Ramos (cell line): ENCODE measurements around the gene POC5.

ENCODE experiments used
- in situ Hi-C: fragments of 300-500 bp; cut with MboI; formaldehyde crosslinking; loops from one replicate; pipeline ENCODE4 v1.14.3; 2022; ENCODE audit warnings: low sequenced_read_pairs; ENCODE audit not compliant: unreplicated experiment

Gene POC5

DNA sequence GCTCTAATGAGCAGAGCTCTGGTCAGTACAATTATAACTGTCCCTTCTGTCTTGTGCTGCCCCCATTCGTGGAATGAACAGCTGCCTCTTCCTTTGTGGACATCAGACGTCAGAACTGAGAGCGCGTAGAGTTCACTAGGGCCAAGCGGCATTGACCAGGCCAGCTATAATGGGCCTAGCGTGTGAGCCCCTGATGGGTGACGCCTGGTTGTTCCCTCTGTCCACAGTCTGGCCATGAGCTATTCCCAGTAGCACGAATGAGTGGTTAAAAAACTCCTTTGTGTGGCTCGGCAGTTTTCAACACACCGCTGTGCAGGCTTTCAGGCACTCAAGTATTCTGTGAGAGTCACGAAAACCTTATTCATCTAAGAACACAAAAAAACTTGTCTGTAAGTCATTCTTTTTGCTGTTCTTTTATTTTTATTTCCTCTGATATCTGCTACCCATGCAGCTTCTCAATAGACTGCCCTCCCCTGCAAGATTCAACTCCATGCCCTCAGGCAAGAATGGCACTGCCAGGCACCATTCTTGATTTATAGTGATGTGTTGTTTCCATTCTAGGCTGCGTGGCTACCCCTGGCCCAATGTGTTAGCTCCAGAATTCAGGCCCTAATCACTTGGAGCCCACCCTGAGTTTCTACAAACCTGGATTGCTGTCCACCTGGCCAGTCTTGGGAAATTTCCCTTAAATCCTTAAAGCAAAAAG lies 53.5 kb downstream of the POC5 start:
- in situ Hi-C loops: no loop called here

DNA sequence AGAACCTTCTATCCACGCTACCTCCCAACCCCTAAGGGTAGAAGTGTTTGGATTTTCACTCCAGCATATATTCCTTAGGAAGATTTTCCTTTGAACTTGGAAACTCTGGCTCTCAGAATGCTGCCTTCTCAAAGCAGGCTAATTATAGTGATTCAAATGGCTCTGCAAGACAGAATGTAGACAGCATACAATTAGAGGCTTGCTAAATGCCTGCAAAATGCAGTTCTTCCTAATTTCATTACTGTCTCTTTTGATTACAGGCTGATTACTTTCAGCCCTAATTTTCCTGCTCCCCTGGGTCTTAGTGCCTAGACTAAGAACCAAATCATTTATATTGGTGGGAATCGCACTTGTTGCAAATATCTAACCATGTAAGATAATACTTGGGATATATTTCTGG lies 55.2 kb downstream of the POC5 start:
- in situ Hi-C loops: no loop called here

DNA sequence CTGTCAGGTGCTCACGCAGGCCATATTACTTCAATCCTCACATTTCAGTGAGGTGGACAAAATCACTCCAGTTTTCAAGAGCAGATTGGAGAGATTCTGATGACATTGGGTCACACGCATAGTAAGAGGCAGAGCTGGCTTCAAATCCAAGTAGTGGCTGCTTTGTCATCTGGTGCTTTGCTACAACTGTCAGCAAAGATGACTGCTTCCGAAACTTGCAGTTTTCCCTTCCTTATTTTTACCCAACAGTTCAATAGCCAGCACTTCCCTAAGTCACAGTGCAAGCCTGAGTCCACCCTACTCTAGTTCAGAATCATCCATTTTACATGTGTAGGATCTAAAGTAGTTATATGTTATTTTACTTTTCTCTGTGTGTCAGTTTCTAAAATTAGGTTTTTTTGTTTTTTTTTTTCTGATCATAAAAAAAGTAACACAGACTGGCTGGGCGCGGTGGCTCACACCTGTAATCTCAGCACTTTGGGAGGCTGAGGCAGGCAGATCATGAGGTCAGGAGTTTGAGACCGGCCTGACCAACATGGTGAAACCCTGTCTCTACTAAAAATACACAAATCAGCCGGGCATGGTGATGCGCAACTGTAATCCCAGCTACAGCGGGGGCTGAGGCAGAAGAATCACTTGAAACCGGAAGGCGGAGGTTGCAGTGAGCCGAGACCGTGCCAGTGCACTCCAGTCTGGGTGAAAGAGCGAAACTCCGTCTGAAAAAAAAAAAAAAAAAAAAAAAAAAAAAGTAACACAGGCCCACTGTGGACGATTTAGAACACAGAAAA lies 56.4 kb downstream of the POC5 start:
- in situ Hi-C loops: no loop called here

DNA sequence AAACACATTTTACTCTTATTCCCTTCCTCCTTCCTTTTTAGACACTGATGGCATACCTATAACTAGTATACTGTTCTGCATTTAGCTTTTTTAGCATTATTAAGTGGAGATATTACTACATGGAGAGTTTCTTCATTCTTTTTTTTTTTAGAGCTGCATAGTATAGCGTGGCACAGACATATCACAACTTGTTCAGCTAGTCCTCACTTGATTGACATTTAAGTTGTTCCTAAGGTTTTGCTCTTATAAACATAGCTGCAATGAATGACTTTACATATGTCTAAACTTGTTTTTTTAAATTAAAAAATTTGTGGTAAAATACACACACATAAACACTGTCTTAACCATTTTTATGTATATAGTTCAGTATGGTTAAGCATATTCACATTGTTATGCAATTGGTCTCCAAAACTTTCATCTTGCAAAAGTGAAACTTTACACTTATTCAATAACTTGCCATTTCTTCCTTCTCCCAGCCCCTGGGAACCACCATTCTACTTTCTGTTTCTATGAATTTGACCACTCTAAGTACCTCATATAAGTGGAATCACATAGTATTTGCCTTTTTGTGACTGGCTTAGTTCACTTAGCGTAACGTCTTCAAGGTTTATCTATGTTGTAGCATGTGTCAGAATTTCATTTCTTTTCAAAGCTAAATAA lies 57.3 kb downstream of the POC5 start:
- in situ Hi-C loops: no loop called here

DNA sequence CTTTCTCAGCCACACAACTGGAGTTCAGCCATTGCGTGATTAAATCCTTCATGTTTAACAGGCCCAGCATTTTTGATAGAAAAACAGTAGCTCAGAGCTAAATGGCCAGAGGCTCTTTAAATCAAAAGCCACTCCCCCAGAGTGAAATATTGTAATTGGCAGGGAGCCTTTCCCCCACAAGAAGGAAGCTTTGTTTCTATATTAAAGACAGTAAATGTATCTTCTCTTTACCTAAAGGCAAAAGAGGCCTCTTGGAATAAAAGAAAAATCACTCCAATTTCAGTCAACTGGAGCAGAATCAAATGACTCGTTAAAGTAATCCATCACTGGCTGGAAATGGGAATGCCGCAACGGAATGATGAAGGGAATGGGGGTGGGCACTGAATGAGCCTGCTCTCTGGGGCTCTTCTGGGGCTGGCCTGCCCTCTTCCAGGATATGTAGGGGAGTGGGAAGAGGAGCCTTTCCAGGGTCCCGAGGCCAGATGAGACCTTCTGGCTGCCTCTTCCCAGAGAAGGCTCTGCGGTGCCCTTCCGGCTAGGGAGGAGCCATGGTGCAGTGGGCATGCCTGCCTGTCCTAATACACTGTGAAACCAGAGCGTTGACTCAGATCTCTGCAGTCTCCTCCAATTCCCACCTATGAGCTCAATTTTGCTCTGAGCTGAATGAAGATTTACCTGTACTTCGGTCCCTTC lies 60.8 kb downstream of the POC5 start:
- in situ Hi-C loops: no loop called here

DNA sequence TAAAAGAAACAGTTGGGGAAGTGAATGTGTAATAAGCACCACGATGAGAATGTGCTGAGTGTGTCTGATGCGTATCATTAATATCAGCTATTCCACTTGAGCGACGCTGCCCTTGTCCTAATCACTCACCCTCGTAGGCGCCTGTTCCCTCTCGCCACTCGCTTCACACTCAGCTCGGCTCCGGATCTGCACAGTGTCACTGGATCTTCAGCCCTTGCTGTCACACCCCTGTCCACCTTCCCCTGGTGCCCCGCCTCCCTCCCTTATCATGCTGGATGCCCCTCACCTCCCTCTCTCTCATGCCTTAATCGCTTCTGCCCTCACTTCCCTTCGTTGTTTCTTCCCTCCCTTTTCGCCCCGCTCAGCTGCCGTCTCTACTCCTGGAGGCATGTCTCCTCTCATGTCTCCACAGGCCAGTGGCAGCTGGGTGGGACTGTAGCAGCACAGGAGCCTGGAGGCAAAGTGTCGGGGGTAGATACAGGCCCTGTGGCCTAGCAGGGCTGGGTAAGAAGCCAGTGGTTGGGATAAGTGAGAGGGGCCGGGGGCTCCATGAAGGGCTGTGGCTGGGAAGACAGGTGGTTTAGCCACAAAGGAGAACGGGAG lies 62.4 kb downstream of the POC5 start:
- in situ Hi-C loops: no loop called here

DNA sequence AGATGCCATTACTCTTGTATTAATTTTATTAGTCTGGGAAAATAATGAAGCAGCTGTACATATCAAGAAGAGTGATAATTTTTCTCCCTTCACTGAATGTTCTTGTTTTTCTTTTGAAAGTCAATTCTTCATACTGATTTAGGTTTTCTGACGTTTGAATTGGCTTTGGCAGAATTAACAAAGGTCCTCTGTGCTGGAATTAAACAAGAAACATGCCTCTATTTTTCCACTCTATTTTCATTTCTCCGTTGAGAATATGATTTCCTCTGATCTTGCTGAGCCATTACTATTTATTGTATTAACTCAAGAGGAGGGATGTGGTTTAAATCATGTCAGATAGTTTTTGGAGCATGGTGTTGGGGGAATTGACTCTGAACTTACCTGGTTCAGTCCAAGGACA lies 63.7 kb downstream of the POC5 start:
- in situ Hi-C loops: no loop called here

DNA sequence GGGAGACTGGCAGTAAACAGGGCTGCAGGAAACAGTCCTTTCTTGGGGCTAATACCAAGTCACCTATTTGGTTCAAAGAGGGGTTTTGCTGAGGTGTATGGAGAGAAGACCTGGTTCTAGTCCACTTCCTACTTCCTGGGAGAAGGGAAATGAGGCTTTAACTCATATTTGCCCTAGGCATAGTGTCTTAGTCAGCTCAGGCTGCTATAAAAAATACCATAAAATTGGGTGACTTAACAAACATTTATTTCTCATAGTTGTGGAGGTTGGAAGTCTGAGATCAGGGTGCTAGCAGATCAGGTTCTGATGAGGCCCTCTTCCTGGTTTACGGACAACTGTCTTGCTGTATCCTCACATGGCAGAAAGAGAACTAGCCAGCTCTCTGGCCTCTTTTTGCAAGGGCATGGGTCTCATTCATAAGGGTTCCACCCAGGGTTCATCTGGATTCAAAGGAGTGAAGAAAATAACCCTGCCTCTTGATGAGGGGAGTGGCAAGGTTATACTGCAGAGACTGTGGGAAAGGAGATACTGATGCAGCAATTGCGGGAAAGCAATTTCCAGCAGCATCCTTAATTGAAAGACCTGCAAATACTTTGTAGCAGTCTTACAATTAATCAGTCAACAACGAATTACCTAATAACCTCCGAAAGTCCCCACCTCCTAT lies 65.5 kb downstream of the POC5 start:
- in situ Hi-C loops: no loop called here

DNA sequence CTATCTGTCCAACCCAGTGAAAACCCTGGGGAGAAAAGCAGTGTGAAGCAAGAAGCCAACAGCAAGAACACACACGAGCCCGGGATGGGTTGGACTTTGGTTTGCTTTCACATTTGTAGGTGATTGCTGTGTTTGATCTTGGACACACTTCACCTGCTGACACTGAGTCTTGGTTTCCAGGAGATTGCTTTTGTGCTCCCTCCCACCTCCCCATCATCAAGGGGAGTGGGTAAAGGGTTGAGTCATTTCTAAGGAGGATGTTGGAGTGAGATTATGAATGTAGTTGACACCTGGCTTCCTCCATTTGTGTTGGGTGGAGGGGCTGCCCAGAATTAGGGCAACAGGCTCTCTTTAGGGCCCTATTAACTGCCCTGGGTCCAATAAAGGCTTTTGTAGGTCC lies 68.5 kb downstream of the POC5 start:
- in situ Hi-C loops: no loop called here

DNA sequence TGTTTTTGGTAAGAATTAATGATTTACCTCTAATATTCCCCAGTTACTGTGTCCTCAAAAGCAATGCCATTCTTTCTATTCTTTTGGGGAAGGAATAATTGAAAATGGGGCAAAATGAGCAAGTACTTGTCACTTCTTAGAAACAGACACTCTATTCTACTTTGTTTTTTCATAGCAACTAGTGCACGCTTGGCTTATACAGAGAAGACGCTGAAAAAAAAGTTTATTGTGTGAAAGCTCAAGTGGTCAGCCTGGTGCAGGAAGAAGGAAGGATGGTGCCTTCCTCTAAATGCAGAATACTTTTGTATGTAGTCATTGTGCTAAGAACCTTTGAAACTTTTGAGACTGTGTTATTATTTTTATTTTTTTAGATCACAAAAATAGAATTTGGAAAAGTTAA lies 76.4 kb downstream of the POC5 start:
- in situ Hi-C loops: no loop called here

DNA sequence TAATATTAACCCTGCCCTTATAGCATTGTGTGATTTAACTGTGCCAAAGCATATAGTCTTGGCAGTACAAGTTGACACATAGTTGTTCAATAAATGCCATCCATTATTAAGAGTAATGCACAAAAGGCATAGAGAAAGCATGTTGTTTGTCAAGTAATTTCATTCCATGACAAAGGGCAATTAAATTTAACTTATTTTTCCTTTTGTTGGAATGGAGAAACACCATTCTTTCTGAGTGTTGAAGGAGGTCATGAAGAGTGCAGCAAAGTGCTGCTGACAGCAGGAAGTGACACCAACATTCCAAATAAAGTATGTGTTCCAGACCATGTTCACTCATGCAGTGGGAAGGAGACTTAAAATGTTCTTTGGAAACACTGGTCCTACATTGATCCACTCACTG lies 76.8 kb downstream of the POC5 start:
- in situ Hi-C loops: no loop called here

DNA sequence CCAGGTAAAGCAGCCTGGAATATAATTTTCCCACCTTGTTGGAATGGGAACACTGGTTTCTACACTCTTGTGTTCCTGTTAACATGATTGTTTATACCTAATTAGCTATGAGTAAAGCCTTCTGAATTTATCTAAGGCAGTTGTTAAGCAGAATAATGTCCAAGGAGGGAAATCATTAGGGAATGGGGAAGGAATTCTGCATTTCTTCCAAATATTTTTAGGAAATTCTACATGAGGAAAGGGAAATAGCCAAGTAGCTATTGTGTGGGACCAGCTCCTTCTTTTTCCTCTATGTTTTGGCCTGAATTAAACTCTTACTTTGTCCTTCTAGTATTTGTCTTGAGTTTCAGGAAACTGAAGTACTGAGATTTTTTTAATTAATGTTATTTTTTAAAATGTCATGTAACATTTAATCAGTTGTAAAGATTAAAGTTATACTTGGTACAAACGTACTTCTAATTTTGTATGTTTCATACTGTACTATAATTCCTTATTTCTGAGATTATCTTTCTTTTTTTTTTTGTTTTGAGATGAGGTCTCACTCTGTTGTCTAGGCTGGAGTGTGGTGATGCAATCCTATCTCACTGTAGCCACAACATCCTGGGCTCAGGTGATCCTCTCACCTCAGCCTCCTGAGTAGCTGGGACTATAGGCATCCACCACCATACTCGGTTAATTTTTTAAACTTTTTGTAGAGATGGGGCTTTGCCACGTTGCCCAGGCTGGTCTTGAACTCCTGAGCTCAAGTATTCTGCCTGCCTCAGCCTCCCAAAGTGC lies 77.5 kb downstream of the POC5 start:
- in situ Hi-C loops: no loop called here

DNA sequence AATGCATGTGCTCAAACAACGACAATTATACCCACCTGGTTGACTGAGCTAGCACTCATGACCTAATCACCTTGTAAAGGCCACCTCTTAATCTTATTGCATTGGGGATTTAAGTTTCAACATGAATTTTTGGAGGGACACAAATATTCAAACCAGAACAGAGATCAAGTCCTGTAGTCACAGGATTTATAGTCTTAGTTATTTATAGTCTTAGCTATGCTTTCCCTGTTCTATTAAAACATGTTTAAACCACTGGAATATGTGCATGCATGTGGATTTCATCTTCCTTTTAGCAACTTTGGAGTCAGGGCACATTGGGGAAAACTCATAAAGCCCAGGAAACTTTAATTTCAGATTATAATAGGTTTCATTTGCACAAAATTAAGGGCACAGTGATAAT lies 79.3 kb downstream of the POC5 start:
- in situ Hi-C loops: no loop called here

DNA sequence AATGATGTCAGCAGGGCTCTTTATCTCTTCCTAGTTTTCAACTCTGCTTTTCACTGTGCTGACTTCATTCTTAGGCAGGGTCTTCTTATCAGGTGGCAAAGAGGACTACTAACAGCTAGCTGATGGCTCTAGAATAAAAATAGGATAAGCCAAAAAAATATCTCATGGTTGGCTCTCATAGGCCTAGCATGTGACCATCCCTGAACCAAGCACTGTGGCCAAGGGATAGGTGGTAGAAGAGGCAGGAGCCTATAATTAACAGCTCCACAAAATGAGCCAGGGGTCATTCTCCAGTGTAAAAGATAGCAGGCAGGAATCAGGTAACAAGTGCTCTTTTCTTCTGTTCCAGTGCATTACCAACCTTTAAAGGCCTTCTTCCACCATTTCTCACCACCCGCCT lies 84.9 kb downstream of the POC5 start:
- in situ Hi-C loops: no loop called here

DNA sequence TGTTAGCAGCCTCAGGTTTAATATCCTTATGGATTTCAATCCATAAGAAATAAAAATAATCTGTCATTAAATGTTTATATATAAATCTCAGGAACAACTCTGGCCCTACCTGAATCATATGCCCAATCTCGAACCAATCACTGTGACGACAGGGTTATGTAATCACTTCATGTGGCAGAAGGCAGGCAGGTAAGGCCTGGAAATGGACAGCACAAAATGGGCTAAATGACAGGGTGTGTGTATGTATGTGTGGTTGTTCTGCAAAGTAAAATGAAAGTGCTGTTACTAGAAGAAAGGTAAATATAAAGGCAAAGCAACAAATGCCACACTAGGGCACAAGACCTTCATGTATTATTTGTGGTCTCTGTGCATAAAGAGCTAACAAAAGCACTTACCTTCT lies 86.4 kb downstream of the POC5 start:
- in situ Hi-C loops: no loop called here

DNA sequence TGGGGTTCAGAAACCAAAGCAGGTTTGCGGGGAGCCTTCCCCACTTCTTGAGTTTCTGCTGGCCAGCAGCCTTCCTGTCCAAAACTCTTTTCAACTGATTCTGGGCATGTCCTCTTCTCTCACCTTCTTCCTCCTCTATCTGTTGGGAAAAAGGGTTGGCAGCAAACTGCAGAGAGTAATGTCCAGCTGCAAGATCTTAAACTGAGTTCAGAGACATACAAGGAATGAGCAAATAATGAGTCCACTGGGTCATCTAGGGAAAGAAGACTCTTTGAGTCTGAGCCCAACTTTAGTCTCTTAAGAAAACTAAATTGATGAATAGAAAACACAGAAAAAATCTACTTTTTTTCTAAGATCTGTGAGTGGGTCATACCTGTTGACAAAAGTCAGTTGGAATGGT lies 89.4 kb downstream of the POC5 start:
- in situ Hi-C loops: no loop called here

DNA sequence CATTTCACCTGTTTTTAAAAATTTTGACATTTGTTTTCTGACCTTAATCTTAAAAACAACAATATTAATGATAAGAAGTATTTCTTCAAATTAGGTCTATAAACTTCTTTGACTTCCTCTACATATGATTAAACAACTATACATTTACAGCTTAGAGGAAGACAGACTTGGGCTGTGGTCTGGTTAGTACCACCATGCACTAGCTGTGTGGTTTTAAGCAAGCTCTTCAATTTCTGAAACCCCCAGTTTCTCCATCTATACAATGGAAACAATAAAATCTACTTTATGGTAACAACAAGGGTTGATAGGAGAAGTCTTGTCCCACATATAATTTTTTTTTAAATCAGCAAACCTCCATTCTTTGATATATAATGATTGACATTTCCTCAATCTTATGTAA lies 90.3 kb downstream of the POC5 start:
- in situ Hi-C loops: no loop called here
